SH-SY5Y (cell line): ENCODE measurements around the gene GCK.

Source experiments
- GATA2 ChIP-seq: IDR thresholded peaks from 2 replicates; pipeline ENCODE4 v1.6.1; 2011; ENCODE audit warnings: mild to moderate bottlenecking, low read depth, low read length
- GATA3 ChIP-seq: IDR thresholded peaks from 2 replicates; pipeline ENCODE4 v1.6.1; 2011; ENCODE audit warnings: low read depth, mild to moderate bottlenecking, low read length, moderate library complexity

Gene GCK

DNA sequence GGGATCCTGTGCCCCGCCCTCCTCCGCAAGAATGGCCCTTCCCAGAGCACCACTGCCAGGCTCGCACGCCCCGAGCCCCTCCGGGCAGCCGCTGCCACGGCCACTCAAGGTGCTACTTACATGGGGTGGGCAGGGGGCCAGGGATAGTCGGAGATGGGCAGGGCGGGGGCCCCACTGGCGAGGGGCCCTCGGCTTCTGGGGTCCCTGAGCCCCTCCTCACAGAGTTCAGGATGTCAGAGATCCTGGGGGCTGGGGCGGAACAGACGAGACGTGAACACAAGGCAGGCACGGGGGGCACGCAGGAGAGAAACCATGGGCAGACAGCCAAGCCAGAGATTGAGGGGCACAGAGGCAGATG, 37.1 kb upstream of the GCK start:
- TF ChIP-seq GATA2 (no peak), GATA3 (no peak)

GRCh38 chr7:44225566-44226395, 36.5 kb upstream of the GCK start:
- TF ChIP-seq GATA2 (no peak), GATA3 (no peak)

GRCh38 chr7:44224974-44225565, 35.8 kb upstream of the GCK start:
- TF ChIP-seq GATA3 (no peak), GATA2 (no peak)

DNA sequence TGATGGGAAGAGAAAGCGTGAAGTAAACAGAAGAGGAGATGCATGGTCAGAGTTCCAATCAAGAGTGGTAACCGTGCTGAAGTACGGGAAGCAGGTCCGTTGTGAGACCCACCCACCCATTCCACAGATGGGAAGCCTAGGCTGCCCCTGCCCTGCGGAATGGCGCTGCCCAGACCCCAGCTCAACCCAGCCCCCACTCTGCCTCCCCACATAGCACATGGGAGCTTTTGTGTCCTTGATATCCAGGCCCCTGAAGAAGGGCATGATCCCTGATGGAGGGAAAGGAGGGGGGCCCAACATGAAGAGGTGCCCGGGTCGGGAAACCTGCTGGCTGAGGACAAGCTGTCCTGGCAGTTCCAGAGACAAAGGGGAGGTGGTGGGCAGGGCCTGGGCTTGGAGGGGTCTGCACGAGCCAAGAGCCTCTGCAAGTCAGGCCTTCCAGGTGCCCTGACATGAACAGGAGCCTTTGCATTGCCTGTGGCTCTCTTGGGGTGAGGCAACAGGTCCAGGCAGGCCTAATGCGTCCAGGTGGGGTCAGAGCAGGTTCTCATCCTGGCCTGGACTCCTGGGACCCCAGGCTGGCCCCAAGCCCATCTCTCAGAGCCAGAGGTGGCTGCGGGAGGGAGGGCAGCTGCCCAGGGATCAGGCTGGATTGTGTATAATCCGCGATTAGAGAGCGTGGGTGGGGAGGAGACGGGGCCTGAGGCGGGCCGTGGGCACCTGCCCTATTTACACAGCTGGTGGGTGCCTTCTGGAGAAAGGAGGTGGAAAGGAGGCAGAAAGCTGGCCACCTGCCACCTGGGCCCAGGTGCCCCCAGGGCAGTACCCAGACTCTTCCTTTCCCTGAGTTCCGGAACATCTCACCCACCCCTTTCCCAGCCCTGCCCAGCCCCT, 35.1 kb upstream of the GCK start:
- TF ChIP-seq GATA2 = no peak
- TF ChIP-seq GATA3 = no peak

GRCh38 chr7:44223362-44224079, 34.3 kb upstream of the GCK start:
- TF ChIP-seq GATA2 = no peak
- TF ChIP-seq GATA3 = no peak

- TF ChIP-seq GATA3 (no peak), GATA2 (no peak)
These were observed 33.6 kb upstream of the GCK start for GRCh38 chr7:44222776-44223261.

- no peak for TF ChIP-seq GATA2
These were observed 32.8 kb upstream of the GCK start for GRCh38 chr7:44222074-44222473.

DNA sequence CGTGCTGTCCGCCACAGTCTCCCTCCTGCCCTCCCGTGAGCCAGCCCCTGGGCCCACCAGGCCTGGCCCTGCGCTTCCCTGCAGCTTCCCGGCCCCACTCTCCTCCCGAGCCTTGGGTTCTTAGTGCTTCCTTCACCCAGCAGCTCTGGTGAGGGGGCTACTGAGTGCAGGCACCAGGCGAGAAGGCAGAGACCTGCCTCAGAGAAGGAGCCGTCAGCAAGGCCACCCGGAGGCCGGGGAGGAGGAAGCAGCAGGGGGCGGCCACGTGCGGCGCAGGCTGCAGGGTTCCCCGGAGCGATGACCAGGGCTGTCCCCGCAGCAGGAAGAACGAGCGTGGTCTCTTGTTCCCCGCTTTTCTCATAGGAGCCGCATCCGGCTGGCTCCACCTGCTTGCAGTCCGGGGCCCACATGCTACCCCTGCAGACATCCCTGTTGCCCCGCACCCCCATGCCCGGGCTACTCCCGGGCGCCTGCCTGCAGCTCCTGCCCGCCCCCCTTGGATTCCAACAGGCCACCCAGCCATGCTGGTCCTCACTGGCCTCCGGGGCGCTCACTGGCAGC, 32.1 kb upstream of the GCK start:
- no peak for TF ChIP-seq GATA3
- TF ChIP-seq GATA2 = no peak

DNA sequence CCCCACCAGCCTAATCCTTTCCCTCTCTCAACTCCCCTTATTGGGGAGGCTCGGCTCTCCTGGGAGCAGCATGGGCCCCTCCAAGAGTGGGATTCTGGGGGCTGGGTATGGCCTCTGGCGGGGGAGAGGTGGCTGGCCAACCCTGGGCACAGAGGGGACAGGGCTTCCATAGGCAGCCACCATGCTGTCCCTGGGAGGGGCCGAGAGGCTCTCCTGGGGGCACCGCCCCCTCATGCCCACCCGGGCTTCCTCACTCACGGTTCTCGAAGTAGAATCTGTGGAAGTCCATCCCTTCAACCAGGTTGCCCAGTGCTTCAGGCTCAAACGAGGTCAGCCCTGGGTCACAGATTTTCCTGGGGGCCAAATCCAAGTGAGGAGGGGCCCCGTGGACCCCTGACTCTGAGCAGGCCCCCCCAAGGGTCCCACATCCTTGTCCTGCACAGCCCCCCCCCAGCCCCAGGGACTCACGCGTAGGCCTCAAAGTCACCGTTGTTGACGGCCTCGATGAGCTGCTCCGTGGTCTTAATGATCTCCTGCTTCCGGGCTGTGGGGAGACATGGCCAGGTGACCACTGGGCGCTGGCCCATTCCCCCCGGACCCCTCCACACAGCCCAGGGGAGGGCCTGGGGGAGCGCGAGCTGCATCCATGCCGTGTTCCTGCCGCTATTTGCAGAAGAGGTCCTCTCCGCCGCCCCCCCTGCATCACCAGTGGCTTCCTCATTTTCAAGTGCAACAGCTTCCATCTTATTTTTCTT, 31.3 kb upstream of the GCK start:
- no peak for TF ChIP-seq GATA3

DNA sequence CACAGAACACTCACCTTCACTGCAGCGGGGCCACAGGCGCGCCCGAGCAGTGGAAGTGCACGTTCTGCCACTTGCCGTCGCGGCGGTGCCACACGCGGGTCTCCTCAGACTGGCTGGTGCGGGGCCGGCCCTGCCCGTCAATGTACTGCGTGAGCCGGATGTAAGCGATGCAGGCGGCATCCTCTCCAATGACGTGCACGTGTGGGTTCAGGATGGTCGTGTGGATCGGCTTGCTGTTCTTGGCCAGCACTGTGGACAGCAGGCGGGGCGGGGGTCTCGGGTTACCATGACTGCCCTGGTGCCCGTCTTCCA, 30.8 kb upstream of the GCK start:
- no peak for TF ChIP-seq GATA2
- no peak for TF ChIP-seq GATA3

DNA sequence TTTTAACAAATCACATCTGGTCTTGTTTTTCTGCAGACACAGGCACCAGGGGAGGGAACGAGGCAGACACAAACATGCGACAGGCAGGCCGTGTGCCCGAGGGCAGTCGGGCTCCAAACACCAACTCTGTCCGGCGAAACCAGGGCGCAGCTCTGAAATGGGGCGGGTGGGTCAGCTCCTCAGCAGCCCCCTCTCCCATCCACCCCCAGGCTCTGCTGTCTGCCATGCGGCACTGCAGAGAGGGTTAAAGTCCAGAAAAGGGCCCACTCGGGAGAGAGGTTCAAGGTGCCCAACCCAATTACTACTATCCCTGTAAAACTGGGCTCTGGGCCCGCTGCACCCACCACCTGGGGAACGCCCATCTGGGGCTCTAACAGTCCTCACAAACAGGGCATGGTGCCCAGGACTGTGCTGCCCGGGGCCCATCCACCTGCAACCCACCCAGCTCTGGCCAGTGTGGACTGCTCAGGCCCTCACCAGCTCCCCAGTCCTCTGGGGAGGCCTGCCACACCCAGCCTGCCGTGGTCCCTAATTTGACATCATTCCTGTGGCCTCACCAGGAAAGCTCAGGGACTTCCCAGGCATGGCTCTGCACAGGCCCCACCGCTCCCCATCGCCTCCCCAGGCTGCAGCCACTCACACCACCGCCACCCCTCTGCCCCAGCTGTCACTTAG, 30.3 kb upstream of the GCK start:
- TF ChIP-seq GATA2 (no peak), GATA3 (no peak)

DNA sequence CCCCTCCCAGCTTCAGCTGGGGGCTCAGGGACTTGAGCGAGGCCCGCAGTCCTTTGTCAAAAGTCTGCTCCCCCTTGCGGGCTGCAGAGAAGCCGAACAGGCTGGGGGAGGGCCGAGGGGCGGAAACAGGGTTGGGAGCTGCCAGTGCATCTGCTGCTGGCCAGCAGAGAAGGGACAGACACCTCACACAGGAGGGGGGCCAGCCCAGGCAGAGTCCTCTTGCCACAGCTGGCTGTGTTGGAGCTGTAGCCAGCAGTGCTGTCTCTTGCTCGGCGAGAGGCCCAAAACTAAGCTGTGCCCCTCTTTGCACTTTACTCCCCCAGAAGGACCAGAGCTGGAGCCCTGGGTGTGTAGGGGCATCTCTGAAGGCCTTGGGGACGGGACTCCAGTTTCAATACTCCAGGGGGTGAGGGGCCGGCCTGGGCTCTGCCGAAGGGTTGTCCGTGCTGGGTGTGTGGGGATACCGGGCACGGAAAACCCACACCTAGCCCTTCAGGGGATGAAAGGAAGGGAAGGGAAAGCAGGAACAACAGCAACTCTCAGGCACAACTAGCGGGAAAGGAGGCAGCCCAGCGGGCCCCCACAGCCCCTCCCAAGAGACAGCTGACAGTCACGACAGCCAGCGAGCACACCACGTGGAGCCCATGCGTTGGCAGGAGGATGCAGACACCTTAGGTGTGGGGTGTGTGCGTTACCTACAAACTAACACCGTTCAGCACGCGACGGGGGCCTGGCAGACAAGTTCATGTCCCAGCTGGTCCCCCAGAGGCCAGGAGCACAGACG, 29.4 kb upstream of the GCK start:
- no peak for TF ChIP-seq GATA3
- TF ChIP-seq GATA2 = no peak
